Measurements from ENCODE around the gene TERB1.

TERB1 gene
- long read RNA-seq, donor 1 = 0 reads
- long read RNA-seq, donor 2 = 0 reads
- long read RNA-seq, donor 3 = 0 reads
- long read RNA-seq, donor 4 = 0 reads
- long read RNA-seq, donor 5 = 0 reads
- long read RNA-seq, donor 6 = 0 reads
- long read RNA-seq, donor 7 = 0 reads
- long read RNA-seq, donor 8 = 0 reads

- DNase-seq = no peak
These were observed at the start of gene TERB1 for GRCh38 chr16:66801320-66802105. TERB1 (minus strand) TSS chr16:66801584; CDS start chr16:66796798, 4,786 bp downstream.

- DNase-seq = no peak
These were observed 48.9 kb upstream of the TERB1 start for GRCh38 chr16:66850115-66850815.

- no peak for DNase-seq
These were observed 48.2 kb upstream of the TERB1 start for GRCh38 chr16:66849549-66849948.

- no peak for DNase-seq
These were observed 47.6 kb upstream of the TERB1 start for GRCh38 chr16:66849021-66849420.

- no peak for DNase-seq
These were observed 46.8 kb upstream of the TERB1 start for GRCh38 chr16:66848172-66848571.

- DNase-seq = no peak
These were observed 46.2 kb upstream of the TERB1 start for GRCh38 chr16:66847533-66848067.

GRCh38 chr16:66846831-66847230 is 45.4 kb upstream of the TERB1 start:
- DNase-seq = no peak

GRCh38 chr16:66846266-66846665 is 44.9 kb upstream of the TERB1 start:
- no peak for DNase-seq

- DNase-seq = no peak
These were observed 44.4 kb upstream of the TERB1 start for GRCh38 chr16:66845791-66846221.

- DNase-seq = no peak
These were observed 43.7 kb upstream of the TERB1 start for GRCh38 chr16:66845080-66845410.

GRCh38 chr16:66844342-66845079 is 43.1 kb upstream of the TERB1 start, which contains the start of gene CA7:
CA7 (plus strand) TSS chr16:66844414; CDS start chr16:66844488, 74 bp downstream.
- peak; percentile 46 for DNase-seq

GRCh38 chr16:66844009-66844341 is 42.6 kb upstream of the TERB1 start:
- no peak for DNase-seq

- no peak for DNase-seq
These were observed 41.8 kb upstream of the TERB1 start for GRCh38 chr16:66843191-66843590.

- no peak for DNase-seq
These were observed 41.4 kb upstream of the TERB1 start for GRCh38 chr16:66842765-66843164.

- no peak for DNase-seq
These were observed 40.0 kb upstream of the TERB1 start for GRCh38 chr16:66841366-66841765.

- DNase-seq = no peak
These were observed 39.5 kb upstream of the TERB1 start for GRCh38 chr16:66840883-66841282.

- no peak for DNase-seq
These were observed 33.4 kb upstream of the TERB1 start for GRCh38 chr16:66834746-66835145.

GRCh38 chr16:66832661-66833305 is 31.4 kb upstream of the TERB1 start:
- no peak for DNase-seq

- no peak for DNase-seq
These were observed 30.8 kb upstream of the TERB1 start for GRCh38 chr16:66832190-66832589.

- DNase-seq = peak; percentile 100
These were observed 29.3 kb upstream of the TERB1 start, which contains the start of gene NAE1 for GRCh38 chr16:66830422-66831404. NAE1 (minus strand) TSS chr16:66830976; CDS start chr16:66830899, 77 bp downstream.

- DNase-seq = no peak
These were observed 22.6 kb upstream of the TERB1 start for GRCh38 chr16:66824006-66824405.
